ENCODE results near the gene EHMT1. TPM values are rescaled to one million over a fixed set of nuclear protein-coding genes. Genes with fewer than 3 reads are reported as not detected.
"Not testable (repeated sequence)": the region's sequence is repeated elsewhere in the genome, so short reads cannot be mapped to it uniquely, and the experiment has no call there.

The EHMT1 gene
- total RNA-seq, 1 donor = 31.4 TPM

- TF ChIP-seq CTCF (IDR thresholded peaks at IDR 0.05; ENCODE audit: insufficient read depth, low read length) = no peak
- DNase-seq (ENCODE audit: low read depth) = no peak
- H3K4me3 ChIP-seq (ENCODE audit: low read depth, low read length) = no peak overlapping the region
These were observed 90.8 kb downstream of the EHMT1 start for GRCh38 chr9:137709411-137710101.

DNA sequence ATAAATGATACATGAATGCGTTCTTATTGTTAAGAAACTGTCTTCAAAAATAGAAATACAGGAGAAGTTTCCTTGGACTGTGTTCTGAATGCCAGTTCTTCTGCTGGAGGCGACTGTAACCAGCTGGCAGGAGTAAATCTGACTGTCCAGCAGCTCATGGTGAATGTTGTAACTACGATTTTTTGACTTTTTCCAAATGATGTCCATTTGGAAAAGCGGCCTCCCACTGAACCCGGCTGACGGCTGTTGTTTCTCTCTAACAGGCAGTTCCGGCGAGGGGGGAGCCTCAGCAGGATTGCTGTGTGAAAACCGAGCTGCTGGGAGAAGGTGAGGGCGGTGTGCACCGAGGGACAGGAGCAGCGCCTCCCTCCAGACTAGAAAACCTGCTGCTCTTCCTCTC, 91.9 kb downstream of the EHMT1 start:
- TF ChIP-seq CTCF (IDR thresholded peaks at IDR 0.05; ENCODE audit: insufficient read depth, low read length) = no peak
- no peak for DNase-seq (ENCODE audit: low read depth)
- H3K4me3 ChIP-seq (ENCODE audit: low read depth, low read length) = no peak overlapping the region

GRCh38 chr9:137711678-137712105, 92.9 kb downstream of the EHMT1 start:
- no peak for TF ChIP-seq CTCF (IDR thresholded peaks at IDR 0.05; ENCODE audit: insufficient read depth, low read length)
- DNase-seq (ENCODE audit: low read depth) = no peak
- no peak overlapping the region for H3K4me3 ChIP-seq (ENCODE audit: low read depth, low read length)

- TF ChIP-seq CTCF (IDR thresholded peaks at IDR 0.05; ENCODE audit: insufficient read depth, low read length) = no peak
- no peak for DNase-seq (ENCODE audit: low read depth)
- no peak overlapping the region for H3K4me3 ChIP-seq (ENCODE audit: low read depth, low read length)
These were observed 96.5 kb downstream of the EHMT1 start for GRCh38 chr9:137715321-137715720.

- DNase-seq (ENCODE audit: low read depth); H3K4me3 ChIP-seq (ENCODE audit: low read depth, low read length): not testable (repeated sequence)
These were observed 97.3 kb downstream of the EHMT1 start for GRCh38 chr9:137715866-137716693.

DNA sequence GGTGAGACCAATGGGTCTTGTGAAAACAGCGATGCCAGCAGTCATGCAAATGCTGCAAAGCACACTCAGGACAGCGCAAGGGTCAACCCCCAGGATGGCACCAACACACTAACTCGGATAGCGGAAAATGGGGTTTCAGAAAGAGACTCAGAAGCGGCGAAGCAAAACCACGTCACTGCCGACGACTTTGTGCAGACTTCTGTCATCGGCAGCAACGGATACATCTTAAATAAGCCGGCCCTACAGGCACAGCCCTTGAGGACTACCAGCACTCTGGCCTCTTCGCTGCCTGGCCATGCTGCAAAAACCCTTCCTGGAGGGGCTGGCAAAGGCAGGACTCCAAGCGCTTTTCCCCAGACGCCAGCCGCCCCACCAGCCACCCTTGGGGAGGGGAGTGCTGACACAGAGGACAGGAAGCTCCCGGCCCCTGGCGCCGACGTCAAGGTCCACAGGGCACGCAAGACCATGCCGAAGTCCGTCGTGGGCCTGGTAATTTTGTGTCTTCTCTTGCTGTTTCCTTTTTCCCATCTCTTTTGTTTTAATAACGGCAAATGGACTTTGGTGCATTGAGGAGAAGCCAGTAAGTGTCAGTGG, 98.0 kb downstream of the EHMT1 start:
- no peak for DNase-seq (ENCODE audit: low read depth)
- no peak overlapping the region for H3K4me3 ChIP-seq (ENCODE audit: low read depth, low read length)
- TF ChIP-seq CTCF (IDR thresholded peaks at IDR 0.05; ENCODE audit: insufficient read depth, low read length) = no peak

GRCh38 chr9:137717776-137718327, 99.0 kb downstream of the EHMT1 start:
- TF ChIP-seq CTCF (IDR thresholded peaks at IDR 0.05; ENCODE audit: insufficient read depth, low read length) = no peak
- DNase-seq (ENCODE audit: low read depth) = no peak
- no peak overlapping the region for H3K4me3 ChIP-seq (ENCODE audit: low read depth, low read length)

Measured in fibroblast of the aortic adventitia (primary cell).